WTC11 (cell line): ENCODE measurements around the gene HPX. TPM values are rescaled to one million over a fixed set of nuclear protein-coding genes. Genes with fewer than 3 reads are reported as not detected.

ENCODE experiments used
- ATAC-seq: fragments of 200-7000 bp; cut with Tn5 transposase; 2 replicates; pipeline ENCODE4 v1.10.0; 2021; ENCODE audit warnings: mild to moderate bottlenecking, moderate library complexity
- CTCF ChIA-PET: fragments of 300-600 bp; sonication (Branson Sonifier 250); formaldehyde crosslinking; loops from one replicate; lab custom pipeline; 2021; ENCODE audit warnings: antibody characterized with exemption; lab: Charles Lee
- POLR2A ChIA-PET: fragments of 350-600 bp; sonication (Branson Sonifier 250); formaldehyde crosslinking; loops from one replicate; lab custom pipeline; 2021; ENCODE audit warnings: antibody characterized with exemption; lab: Charles Lee
- DNase-seq: peaks from one replicate; pipeline ENCODE4 v3.0.0; 2021; ENCODE audit warnings: low spot score
- H3K27ac Mint-ChIP-seq: 2 replicates; pipeline ENCODE4 v1.8.0; 2021; ENCODE audit warnings: mixed read lengths
- H3K27me3 Mint-ChIP-seq: 2 replicates; pipeline ENCODE4 v1.8.0; 2021; ENCODE audit warnings: low read depth, mild to moderate bottlenecking, moderate library complexity, mixed read lengths
- H3K36me3 Mint-ChIP-seq: 2 replicates; pipeline ENCODE4 v1.8.0; 2021; ENCODE audit warnings: mixed read lengths
- H3K4me1 Mint-ChIP-seq: 2 replicates; pipeline ENCODE4 v1.8.0; 2022; ENCODE audit warnings: mixed read lengths
- H3K4me3 Mint-ChIP-seq: 2 replicates; pipeline ENCODE4 v1.8.0; 2021; ENCODE audit warnings: mild to moderate bottlenecking, moderate library complexity, mixed read lengths
- H3K9me3 Mint-ChIP-seq: 2 replicates; pipeline ENCODE4 v1.8.0; 2021; ENCODE audit warnings: mixed read lengths
- AR ChIP-seq: fragments of 250-450 bp; sonication (Bioruptor Pico); IDR thresholded peaks from 2 replicates; pipeline ENCODE4 v1.9.0; 2021; ENCODE audit warnings: mild to moderate bottlenecking
- CBFB ChIP-seq: sonication (generic); formaldehyde crosslinking; IDR thresholded peaks from 2 replicates; pipeline ENCODE4 v1.8.1; 2022; ENCODE audit warnings: mild to moderate bottlenecking, low read depth, missing genetic modification reagents
- CDX4 ChIP-seq: fragments of 250-450 bp; sonication (Bioruptor Pico); IDR thresholded peaks from 2 replicates; pipeline ENCODE4 v1.9.0; 2021; ENCODE audit warnings: moderate library complexity, mild to moderate bottlenecking, inconsistent platforms, borderline replicate concordance
- CREB1 ChIP-seq: sonication (generic); formaldehyde crosslinking; IDR thresholded peaks from 2 replicates; pipeline ENCODE4 v1.8.0; 2023; ENCODE audit warnings: mild to moderate bottlenecking, missing genetic modification reagents
- CTCF ChIP-seq: fragments of 200-600 bp; IDR thresholded peaks from 2 replicates; pipeline ENCODE4 v1.8.0; 2022; ENCODE audit warnings: antibody characterized with exemption
- E2F1 ChIP-seq: sonication (generic); formaldehyde crosslinking; IDR thresholded peaks from 2 replicates; pipeline ENCODE4 v1.8.0; 2022; ENCODE audit warnings: mild to moderate bottlenecking, missing genetic modification reagents
- ERG ChIP-seq: fragments of 250-450 bp; sonication (Bioruptor Pico); IDR thresholded peaks from 2 replicates; pipeline ENCODE4 v1.8.0; 2021; ENCODE audit warnings: mild to moderate bottlenecking
- FOXK1 ChIP-seq: sonication (generic); formaldehyde crosslinking; IDR thresholded peaks from 2 replicates; pipeline ENCODE4 v1.8.0; 2022; ENCODE audit warnings: mild to moderate bottlenecking, moderate library complexity, missing genetic modification reagents
- GRHL2 ChIP-seq: fragments of 250-450 bp; sonication (Bioruptor Pico); IDR thresholded peaks from 2 replicates; pipeline ENCODE4 v1.8.0; 2022; ENCODE audit warnings: mild to moderate bottlenecking, moderate library complexity; ENCODE audit not compliant: insufficient replicate concordance, severe bottlenecking
- JUN ChIP-seq: sonication (generic); formaldehyde crosslinking; IDR thresholded peaks from 2 replicates; pipeline ENCODE4 v1.8.0; 2023; ENCODE audit warnings: mild to moderate bottlenecking, missing genetic modification reagents
- NFATC4 ChIP-seq: fragments of 250-450 bp; sonication (Bioruptor Pico); IDR thresholded peaks from 2 replicates; pipeline ENCODE4 v1.9.0; 2021; ENCODE audit warnings: mild to moderate bottlenecking
- NR2C2 ChIP-seq: sonication (generic); formaldehyde crosslinking; IDR thresholded peaks from 2 replicates; pipeline ENCODE4 v1.8.0; 2022; ENCODE audit warnings: mild to moderate bottlenecking, missing genetic modification reagents
- PREB ChIP-seq: sonication (generic); formaldehyde crosslinking; IDR thresholded peaks from 2 replicates; pipeline ENCODE4 v1.8.1; 2022; ENCODE audit warnings: mild to moderate bottlenecking, missing genetic modification reagents, moderate library complexity, borderline replicate concordance
- RELA ChIP-seq: sonication (generic); formaldehyde crosslinking; IDR thresholded peaks from 2 replicates; pipeline ENCODE4 v1.8.1; 2022; ENCODE audit warnings: missing genetic modification reagents, mild to moderate bottlenecking, borderline replicate concordance
- SP1 ChIP-seq: sonication (generic); formaldehyde crosslinking; conservative IDR thresholded peaks from 2 replicates; pipeline ENCODE4 v1.8.1; 2022; ENCODE audit warnings: missing genetic modification reagents
- TCF7 ChIP-seq: sonication (generic); formaldehyde crosslinking; IDR thresholded peaks from 2 replicates; pipeline ENCODE4 v1.8.0; 2022; ENCODE audit warnings: mild to moderate bottlenecking, low read depth, missing genetic modification reagents, moderate library complexity
- TEAD1 ChIP-seq: sonication (generic); formaldehyde crosslinking; IDR thresholded peaks from 2 replicates; pipeline ENCODE4 v1.8.0; 2022; ENCODE audit warnings: mild to moderate bottlenecking, missing genetic modification reagents
- USF1 ChIP-seq: sonication (generic); formaldehyde crosslinking; IDR thresholded peaks from 2 replicates; pipeline ENCODE4 v1.8.0; 2022; ENCODE audit warnings: mild to moderate bottlenecking, missing genetic modification reagents
- ZBTB21 ChIP-seq: sonication (generic); formaldehyde crosslinking; IDR thresholded peaks from 2 replicates; pipeline ENCODE4 v1.8.1; 2023; ENCODE audit warnings: mild to moderate bottlenecking, missing genetic modification reagents, borderline replicate concordance
- ZNF121 ChIP-seq: sonication (generic); formaldehyde crosslinking; IDR thresholded peaks from 2 replicates; pipeline ENCODE4 v1.8.0; 2023; ENCODE audit warnings: missing genetic modification reagents
- ZNF219 ChIP-seq: sonication (generic); formaldehyde crosslinking; IDR thresholded peaks from 2 replicates; pipeline ENCODE4 v1.8.0; 2023; ENCODE audit warnings: missing genetic modification reagents, mild to moderate bottlenecking, borderline replicate concordance
- ZNF232 ChIP-seq: sonication (generic); formaldehyde crosslinking; IDR thresholded peaks from 2 replicates; pipeline ENCODE4 v1.8.0; 2022; ENCODE audit warnings: mild to moderate bottlenecking, missing genetic modification reagents
- ZNF423 ChIP-seq: fragments of 250-450 bp; sonication (Bioruptor Pico); IDR thresholded peaks from 2 replicates; pipeline ENCODE4 v2.1.2; 2022; ENCODE audit warnings: mild to moderate bottlenecking, moderate library complexity
- total RNA-seq: library from RNA; stranded (reverse); gene quantifications from 3 replicates; pipeline ENCODE4 v1.2.3, GENCODE V29; 2021

Gene HPX
- total RNA-seq, 1 experiment from 2014 or later = 1.7 TPM

GRCh38 chr11:6390718-6391469 lies 49.9 kb downstream of the HPX start:
- Mint-ChIP-seq H3K36me3 (no peaks in the 10 kb centered on the region), H3K27ac (no peak overlapping the region), H3K9me3 (no peaks in the 10 kb centered on the region), H3K4me3 (peak overlapping the region; percentile 92), H3K27me3 (peaks cover 13% of the 10 kb centered on the region), H3K4me1 (peaks cover 25% of the 10 kb centered on the region)
- ATAC-seq (no peak), DNase-seq (no peak)
- ChIA-PET POLR2A (interaction anchor here (1.2 kb wide), 2 partner anchors 12 to 28 kb away, joined by 5 to 6 read pairs; partner anchors contain the start of gene APBB1), CTCF (interaction anchor here (0.8 to 6.7 kb wide), 13 partner anchors 12 to 156 kb away, joined by 3 to 57 read pairs (median 5); partner anchors contain the start of genes FHIP1B and HPX)
- no peak for TF ChIP-seq CREB1 (CRISPR knock-in tag)
- TF ChIP-seq TCF7 = no peak
- no peak for TF ChIP-seq ZBTB21 (CRISPR knock-in tag)
- TF ChIP-seq ZNF121 (CRISPR knock-in tag) = no peak
- TF ChIP-seq E2F1 (CRISPR knock-in tag) = no peak
- TF ChIP-seq ZNF423 = no peak
- no peak for TF ChIP-seq ZNF232 (CRISPR knock-in tag)
- no peak for TF ChIP-seq PREB
- TF ChIP-seq NR2C2 (CRISPR knock-in tag) = no peak
- TF ChIP-seq NFATC4 (CRISPR knock-in tag) = no peak
- no peak for TF ChIP-seq CDX4 (CRISPR knock-in tag)
- no peak for TF ChIP-seq AR (CRISPR knock-in tag)
- TF ChIP-seq GRHL2 (CRISPR knock-in tag) = no peak
- TF ChIP-seq ZNF219 (CRISPR knock-in tag) = no peak

- Mint-ChIP-seq H3K9me3 (no peaks in the 10 kb centered on the region), H3K27me3 (peaks cover 13% of the 10 kb centered on the region), H3K27ac (peak within 1 kb of the TSS; percentile 96), H3K4me1 (peaks cover 32% of the 10 kb centered on the region), H3K4me3 (peak within 1 kb of the TSS; percentile 92), H3K36me3 (no peaks in the 10 kb centered on the region)
- POLR2A ChIA-PET = interaction anchor here (0.6 to 1.3 kb wide), 7 partner anchors 9 to 99 kb away, joined by 3 to 6 read pairs (median 3); partner anchors contain the start of genes APBB1, ARFIP2 and TIMM10B
- ATAC-seq (peak; percentile 87), DNase-seq (peak; percentile 87)
- CTCF ChIA-PET = interaction anchor here (0.8 to 6.7 kb wide), 15 partner anchors 12 to 155 kb away, joined by 3 to 57 read pairs (median 5); partner anchors contain the start of genes APBB1, FHIP1B and HPX
- TF ChIP-seq CBFB (CRISPR knock-in tag) (no peak), TEAD1 (CRISPR knock-in tag) (no peak), NR2C2 (CRISPR knock-in tag) (no peak), JUN (no peak), CTCF (no peak), FOXK1 (CRISPR knock-in tag) (peak; percentile 11; the same call in 1 of the 2 replicates), SP1 (CRISPR knock-in tag) (peak; percentile 85), USF1 (peak; percentile 52; the same call in 1 of the 2 replicates), ERG (CRISPR knock-in tag) (no peak), RELA (no peak)
Observed at GRCh38 chr11:6389905-6390717, 50.7 kb downstream of the HPX start, which contains the start of gene SMPD1. Gene SMPD1 (plus strand): TSS chr11:6390474. CDS start chr11:6390599, 125 bp downstream.
